Measurements from ENCODE around the gene ENPP6.

The ENPP6 gene

DNA sequence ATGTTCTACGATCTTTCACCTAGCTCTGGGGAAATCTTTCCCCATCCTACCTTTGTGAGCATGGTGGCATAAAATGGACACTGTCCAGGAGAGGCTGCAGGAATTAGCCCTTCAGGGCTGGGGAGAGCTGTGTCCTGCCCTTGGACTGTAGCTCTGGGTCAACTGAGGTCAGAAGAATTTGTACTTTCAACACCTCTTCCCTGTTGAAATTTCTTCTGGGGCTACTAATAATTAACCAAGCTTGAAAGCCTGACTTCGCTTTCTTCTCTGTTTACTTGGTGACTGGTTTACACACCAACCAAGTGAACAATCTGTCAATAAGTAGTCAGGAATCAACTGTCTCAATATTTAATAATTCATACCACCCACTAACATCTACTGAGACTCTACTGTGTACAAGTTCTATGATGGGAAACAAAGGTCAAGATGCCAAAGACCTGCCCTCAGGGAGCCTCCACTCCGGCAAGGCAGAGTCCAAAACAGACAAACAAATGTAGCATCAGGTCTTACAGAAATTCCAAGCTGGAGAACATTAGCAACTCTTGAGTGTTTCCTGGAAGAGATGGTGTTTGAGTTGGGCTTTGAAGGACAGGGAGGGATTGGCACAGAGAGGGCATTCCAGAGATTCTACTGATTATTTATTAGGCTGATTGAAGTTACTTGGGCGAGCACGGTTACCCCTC, 113.1 kb downstream of the ENPP6 start:
- DNase-seq, result no peak

DNA sequence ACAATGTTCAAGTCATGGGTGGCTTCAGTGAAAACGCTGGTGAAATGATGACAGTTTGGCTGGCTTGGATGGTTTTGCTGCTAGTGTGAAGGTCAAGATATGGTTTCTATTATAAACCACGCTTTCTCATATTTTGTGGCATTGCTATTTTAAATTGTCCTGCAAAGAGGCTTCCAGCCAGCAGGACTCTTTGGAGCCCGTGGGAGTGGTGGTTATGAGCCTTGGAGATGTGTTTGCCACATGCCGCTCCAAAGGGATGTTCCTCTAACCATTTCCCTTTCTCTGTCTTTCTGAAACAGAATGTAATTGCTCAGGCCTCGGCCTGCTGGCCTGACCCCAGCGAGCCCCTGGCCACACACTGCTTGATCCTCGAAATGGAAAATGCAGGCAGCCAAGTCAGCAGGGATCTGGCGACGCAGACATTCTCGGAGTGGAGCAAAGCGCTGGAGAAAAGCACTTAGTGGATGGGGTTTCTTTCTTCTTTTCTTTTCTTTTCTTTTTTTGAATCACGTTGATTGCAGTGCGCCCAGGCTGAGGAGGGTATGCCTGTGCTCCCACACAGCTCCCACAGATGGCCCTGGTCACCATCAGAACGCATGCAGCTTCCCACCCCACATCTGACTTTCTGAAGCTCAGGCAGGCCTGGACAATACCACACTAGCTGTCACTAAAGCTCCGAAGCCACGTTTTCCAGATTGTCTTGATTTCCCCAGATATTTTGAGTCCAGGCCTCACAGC, 114.0 kb downstream of the ENPP6 start:
- DNase-seq, result no peak

DNA sequence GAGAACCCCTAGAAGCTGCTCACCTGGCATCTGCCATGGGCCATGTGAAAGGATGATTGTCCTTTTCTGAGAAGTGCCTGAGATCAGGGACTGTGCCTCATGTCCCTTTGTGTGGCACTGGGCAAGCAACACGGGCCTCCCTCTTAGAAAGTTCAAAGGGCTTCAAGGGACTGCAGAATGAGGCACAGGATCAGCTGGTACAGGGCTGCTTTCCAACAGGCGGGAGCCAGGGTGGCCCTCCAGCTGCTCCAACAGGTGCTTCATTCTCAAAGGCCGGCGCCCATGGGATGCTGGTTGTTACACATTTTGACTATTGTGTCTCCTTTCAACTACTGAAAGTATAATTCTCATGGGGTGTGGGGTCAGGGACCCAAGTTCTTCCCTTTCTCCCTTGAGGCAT, 114.7 kb downstream of the ENPP6 start:
- DNase-seq, result no peak

DNA sequence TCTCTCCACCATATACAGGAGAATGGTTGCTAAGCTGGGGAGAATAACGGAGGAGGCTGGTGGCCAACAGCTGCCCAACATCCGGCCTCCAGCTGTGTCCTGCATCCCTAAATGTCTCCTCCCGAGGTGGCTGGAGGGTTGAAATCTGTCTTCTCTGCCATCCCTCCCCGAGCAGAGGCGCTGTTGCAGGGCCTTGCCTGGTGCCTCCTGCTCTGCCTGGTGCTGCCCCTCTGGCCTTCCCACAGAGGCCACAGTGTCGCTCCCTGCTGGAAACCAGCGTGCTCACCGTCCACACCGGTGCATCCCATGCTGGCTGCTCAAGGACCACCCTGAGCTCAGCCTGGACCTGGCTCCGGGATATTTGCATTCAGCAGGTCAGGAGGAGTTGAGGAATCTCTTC, 115.2 kb downstream of the ENPP6 start:
- DNase-seq, result no peak

DNA sequence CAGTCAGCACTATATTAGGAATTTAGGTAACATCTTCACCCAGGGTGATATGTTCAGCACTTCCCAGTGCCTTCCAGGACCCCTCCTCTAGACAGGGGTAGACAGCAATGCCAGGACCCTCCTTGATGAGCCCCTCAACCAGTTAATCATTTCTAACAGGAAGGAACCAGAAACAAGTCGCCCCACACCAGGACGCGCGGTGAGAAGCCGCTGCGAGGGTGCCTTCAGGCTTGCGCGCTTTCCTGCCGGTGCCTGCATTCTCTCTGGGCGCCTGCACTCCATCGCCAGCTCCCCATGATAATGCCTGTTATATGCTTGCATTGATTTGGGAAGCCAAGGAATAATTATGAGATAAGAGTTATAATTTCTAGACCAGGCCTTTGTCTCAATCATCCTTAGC, 116.0 kb downstream of the ENPP6 start:
- DNase-seq, result no peak

DNA sequence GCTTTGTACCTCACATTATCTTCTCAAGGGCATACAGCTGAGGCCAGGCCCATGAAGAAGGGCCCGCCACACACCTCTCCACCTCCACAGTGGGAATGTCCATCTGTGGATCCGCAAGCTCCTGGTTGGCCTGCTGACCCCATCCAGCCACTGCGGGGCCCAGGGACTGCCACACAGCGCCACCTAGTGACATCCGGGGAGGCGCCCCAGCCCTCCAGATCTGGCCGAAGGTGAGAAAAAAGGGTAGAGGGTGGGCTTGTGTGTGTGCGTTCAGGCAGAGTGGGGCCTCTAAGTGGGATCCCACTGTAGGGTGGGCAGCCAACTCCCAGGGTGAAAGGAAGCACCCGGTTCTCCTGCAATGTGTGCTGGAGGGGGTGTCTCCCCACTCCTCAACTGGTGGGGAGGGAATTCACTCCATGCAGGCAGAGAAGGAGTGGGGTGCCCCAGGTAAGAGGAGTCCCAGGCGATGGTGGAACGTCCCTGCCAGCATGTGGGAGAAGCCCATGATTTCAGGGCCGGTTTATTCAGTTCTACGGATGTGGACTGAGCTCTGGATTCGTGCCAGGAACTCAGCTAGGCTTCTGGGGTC, 117.3 kb downstream of the ENPP6 start:
- DNase-seq, result peak; percentile 71

DNA sequence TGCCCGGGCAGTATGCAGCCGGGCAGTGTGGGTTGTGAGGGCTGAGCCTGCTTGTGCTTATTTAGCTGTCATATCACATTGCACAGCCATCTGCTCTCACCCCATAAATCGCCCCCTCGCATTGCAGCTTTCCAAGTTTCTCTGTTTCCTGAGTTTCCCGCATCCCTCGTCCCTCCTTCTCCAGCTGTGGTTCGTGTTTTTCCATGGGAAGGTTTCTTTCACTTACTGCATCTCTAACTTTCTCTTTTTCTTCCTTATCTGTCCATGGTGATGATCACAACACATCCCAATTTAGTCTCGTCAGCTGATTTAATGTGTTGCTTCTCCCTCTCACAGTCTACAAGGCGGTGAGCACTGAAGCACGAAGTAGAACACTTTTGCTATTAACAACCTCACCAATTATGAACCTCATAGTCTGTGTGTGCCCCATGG, 118.1 kb downstream of the ENPP6 start:
- peak; percentile 67 for DNase-seq

DNA sequence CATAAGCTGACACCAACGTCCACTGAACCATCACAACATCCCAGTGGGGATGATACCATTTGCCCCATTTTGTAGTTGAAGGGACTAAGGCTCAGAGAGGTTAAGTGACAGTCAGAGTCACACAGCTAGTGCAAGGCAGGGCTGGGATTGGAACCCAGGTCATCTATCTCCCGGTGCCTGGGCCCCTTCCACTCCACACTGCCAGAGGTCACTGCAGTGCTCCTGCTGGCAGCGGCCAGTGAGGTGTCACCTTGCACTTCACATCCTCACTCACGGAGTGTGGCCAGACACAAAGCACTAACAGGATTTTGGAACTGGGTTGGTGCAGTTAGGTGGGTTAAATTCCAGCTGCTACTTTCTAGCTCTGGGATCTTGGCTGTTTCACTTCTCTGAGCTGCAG, 118.7 kb downstream of the ENPP6 start:
- DNase-seq, result no peak

DNA sequence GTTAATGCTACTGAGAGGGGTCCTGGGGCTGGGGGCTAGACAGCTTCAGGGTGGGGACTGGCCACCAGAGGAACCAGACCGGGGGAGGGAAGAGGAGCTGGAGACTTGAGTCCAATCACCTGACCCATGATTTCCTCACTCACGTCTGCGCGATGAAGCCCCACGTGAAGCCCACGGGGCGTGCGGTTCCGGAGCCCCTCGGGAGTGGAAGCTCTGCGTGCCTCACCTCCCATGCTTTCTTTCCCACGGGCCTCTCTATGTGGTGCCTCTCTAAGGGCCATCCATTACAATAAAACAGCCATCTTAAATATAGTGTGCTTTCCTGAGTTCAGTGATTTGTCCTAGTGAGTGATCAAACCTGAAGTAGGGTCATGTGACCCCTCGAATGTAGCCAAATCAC, 119.9 kb downstream of the ENPP6 start:
- no peak for DNase-seq

DNA sequence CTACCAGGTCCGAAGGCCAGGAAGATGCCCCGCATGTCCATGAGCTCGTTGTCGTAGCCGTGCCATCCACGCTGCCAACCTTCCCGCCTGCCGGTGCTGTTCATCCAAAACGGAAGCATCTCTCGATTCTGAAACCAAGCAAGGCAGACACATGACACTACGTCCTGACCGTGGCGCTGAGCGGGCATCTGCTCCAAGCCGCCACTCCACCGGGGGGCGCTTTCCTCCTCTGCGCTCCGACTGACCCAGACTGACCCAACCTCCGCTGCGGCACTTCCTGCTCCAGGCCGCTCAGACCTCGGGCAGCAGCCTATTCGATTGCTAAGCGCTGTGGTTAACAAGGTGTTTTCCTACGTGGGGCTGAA, 120.5 kb downstream of the ENPP6 start:
- DNase-seq, result peak; percentile 37

DNA sequence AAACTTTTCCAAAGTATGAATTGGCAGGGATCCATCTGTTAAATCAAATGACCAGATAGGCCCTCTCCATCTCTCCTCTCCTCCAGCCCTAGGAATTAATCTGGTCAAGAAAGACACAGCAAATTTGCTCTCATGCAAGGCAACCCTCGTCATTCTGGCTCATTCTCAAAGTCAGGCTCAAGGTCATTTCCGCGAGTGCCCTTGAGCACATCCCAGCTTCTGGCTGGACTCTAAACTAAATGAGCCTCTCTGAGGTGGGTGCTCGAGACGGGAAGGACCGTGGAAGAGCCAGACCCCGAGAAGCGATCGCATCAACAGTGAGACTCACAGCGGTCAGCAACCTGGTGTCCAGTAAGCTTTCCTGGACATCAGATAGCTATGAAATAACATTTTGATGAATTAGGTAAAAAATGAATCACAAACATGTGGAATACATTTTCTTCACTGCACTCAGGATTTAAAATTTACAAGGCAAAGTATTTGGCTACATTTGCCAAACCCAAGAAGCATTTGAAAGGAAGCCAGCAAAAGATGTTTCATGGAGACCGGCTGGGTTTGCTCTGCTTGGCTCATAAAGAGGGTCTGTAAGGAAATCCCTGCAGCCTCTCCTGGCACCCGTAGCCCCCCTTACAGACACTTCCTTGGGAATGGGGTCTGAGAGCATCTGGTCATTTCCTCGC, 121.0 kb downstream of the ENPP6 start:
- no peak for DNase-seq

DNA sequence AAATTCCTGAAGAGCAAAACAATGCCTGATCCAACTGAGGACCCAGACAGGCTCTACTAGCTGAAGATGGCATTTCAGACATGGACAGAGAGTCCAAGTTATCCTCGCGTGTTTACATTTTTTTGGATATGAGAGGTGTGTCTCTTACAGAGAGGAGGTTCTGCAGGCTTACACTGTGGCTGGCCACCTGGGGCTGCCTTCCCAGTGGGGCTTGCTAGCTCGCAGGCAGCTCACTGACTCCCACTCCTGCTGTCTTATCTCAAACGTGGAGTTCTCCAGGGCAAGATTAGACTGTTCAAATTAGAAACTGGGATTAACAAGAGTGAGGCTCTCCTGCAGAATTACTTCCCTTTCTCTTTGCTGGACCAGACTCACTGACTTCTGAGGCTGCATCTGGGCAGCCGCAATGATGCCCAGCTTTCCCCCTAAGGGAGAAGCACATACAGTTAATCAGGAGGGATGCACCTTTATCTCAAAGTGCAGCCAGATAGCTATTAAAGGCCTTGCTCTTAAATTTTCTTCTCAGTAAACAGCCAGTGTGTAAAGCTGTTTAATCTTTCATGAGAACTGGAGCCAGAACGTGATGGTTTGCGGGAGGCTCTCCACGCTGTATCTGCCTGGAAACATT, 123.0 kb downstream of the ENPP6 start:
- DNase-seq, result no peak

DNA sequence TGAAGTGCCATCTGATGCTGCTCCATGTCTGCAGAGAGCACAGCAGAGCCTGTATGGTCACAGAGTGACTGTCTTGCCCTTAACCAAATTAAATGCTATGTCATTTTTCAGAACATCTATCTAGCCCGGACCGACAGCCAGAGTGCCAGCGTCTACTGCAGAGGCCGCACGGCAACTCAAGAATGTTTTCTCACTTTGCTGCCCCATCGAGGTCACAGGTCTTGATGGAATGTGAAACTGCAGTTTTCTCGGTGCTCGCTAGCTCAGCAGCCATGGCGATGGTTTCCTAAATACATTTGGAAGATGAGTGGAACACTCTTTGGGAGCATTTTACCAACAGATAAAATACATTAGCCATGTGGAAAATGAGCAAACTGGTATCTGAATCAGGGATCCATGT, 125.7 kb downstream of the ENPP6 start:
- DNase-seq, result no peak

DNA sequence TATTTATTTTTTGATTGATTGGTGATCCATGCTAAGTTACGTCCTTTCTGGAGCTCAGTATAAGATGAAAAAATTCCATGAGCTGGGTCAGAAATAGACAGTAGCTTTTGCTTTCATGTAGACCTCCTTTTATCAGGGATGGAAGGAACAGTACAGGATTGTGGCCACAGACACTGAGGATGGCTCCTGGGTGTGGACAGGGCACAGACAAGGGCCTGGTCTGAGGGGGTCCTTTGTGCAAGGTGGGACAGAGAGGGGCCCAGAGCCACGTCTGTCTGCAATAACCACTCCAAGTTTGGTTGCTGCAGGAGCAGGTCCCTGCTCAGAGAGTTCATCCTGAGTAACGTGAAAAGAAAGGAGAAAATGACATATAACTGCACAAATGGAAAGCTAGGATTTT, 127.1 kb downstream of the ENPP6 start:
- DNase-seq, result no peak

DNA sequence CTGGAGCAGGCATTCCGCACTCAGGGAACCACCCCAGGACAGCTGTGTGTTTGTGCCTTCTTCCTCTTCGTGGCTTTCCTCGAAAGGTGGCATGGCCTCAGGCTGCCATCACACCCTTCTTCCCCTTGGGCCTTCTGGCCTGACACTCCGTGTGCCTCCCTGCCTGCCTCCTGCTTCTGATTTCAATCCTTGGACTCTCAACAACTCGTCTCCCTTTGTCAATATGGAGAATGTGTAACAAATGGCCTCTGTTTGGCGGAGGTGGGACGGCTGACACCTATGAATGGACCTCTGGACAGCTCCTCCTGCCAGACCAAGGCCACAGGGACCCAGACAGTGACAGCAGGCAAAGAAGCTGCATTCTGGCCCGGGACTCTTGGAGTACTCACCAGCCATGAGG, 137.0 kb downstream of the ENPP6 start:
- DNase-seq, result no peak

DNA sequence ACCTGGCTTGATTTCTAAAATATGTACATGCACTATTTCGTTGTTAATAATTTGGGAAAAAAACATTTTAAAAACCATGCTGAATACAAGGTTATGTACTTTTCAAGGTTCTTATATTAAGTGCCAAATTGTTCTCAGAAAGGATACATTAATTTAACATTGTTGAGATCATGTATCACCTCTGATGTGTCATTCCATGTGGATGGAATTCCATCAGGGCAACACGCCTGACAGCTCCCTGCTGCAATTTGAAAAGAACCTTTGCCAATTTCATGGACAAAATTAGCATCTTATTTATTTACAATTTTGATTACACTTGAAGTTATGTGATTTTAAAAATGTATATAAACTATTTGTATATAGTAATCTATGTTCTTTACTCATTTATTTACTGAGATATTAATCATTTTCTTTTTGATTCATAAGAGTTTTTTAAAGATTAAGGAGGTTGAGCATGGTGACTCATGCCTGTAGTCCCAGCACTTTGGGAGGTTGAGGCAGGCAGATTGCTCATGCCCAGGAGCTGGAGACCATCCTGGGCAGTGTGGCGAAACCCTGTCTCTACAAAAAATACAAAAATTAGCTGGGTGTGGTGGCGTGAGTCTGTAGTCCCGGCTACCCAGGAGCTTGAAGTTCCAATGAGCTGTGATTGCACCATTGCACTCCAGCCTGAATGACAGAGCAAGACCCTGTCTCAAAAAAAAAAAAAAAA, 142.8 kb downstream of the ENPP6 start:
- DNase-seq, result no peak

DNA sequence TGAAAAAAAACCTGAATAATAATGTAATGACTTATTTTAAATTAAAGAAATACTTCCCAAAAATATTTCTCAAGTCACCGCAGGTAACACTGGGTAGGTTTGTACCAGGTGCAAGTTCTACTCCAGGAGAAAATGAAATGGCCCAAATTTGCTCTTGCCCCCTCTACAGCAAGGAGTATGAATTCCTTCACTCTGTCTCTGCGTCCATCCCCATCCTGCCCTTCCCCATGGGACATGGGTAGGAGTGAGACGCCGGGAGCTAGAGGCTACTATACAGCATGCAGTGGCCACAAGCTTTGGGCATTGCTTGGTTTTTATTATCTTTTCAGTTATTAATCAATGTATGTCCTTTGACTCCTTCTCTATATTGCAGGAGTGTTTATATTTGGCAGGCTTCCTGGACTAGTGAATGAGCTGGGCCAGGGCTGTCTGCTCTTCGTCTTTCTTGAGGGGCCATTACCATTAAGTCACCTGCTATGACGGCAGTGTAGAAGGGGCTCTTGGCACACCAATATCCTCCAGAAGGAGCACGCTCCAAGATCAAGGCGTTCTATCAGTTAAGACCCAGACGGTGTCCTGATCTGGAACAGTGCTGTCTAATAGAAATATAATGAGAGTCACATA, 149.6 kb downstream of the ENPP6 start:
- DNase-seq, result no peak

DNA sequence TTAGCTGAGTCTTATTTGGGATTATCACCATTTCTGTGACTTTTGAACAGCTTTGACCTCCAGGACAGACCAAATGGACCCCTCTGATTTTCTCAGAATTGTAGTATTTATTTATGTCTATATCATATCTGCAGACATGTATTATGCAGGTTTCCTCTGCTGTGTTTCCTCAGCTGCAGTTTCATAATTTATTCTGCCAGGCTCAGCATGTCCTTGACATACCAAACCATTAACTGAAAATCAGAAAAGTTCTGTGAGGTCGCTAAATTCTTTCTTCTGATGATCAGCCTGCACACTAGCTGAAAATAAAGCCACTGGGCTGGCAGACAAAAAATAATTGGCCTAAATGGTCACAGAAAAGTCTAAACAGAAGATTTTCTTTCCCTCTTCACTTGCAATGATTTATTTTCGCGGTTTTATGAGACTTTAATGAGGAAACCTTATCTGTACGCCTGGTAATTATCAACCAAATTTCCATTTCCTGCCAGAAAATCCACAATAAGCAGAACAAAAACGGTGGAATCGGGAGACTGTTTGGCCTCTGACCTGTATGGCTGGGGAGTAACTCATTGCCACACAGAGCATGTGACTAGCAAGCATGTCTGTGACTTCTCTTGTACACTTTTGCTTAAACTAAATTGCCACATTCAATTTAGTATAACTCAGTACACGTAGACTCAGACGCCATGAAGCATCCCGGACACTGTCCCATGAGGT, 150.9 kb downstream of the ENPP6 start:
- DNase-seq, result peak; percentile 30

DNA sequence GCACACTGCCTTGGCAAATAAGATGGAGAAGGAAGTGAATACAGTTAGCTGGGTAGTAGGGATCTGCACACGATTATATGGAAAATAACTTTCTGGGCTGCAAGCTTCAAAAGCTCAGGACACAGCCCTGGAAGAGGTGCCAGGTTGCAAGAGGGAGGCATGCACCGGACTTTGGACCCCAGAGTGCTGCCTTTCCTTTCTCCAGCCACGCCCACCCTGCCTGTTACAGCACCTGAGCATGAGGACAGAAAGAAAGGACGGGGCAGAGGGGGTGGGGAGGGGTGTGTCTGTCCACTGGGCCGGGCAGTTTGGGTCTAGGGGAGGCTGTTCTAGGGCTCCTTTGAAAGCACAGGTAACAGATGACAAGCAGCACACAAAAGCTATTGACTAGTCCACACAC, 152.8 kb downstream of the ENPP6 start:
- no peak for DNase-seq

DNA sequence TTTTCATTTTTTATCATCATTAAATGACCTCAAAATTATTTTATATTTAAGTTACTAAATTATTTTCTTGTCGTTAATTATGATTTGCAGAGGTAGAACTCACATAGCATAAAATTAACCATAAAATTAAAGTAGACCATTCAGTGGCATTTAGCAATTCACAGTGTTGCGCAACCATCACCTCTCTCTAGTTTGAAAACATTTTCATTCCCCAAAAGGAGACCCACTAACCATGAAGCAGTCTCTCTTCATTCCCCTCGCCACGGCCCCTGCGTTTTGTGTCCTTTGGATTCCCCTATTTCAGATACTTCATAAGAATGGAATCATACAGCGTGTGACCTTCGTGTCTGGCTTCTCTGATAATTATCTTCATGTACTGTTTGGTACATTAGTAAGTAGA, 154.9 kb downstream of the ENPP6 start:
- DNase-seq, result no peak

DNA sequence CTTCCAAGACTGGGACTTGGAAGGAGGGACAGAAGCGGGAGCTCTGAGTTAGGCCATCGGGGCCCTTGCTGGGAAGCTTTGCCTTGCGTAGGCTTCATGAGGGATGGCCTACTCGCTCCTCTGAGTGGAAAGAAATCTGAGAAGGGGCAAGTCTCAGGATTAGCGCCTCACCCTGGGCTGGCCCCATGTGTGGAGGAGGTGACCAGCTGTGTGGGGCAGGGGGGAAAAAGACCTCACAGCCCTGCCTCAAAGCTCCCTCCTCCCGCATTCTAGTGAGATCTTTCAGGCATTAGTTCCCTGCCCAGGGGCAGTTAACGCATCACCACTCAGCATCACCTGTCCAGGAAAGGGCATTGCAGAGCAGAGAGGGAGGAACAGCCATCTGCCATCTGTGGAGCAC, 156.1 kb downstream of the ENPP6 start:
- DNase-seq, result peak; percentile 41

All from right kidney (tissue), 1 donor.